GM19452 (cell line): Measurements from ENCODE around the gene ZNF775.
A peak's percentile ranks its signal among the peaks of the same experiment; 100 is the strongest.

Source experiments
- ATAC-seq: cut with Tn5 transposase; IDR thresholded peaks from one replicate; pipeline ENCODE4 v1.9.1; 2021; ENCODE audit not compliant: unreplicated experiment

Gene ZNF775

DNA sequence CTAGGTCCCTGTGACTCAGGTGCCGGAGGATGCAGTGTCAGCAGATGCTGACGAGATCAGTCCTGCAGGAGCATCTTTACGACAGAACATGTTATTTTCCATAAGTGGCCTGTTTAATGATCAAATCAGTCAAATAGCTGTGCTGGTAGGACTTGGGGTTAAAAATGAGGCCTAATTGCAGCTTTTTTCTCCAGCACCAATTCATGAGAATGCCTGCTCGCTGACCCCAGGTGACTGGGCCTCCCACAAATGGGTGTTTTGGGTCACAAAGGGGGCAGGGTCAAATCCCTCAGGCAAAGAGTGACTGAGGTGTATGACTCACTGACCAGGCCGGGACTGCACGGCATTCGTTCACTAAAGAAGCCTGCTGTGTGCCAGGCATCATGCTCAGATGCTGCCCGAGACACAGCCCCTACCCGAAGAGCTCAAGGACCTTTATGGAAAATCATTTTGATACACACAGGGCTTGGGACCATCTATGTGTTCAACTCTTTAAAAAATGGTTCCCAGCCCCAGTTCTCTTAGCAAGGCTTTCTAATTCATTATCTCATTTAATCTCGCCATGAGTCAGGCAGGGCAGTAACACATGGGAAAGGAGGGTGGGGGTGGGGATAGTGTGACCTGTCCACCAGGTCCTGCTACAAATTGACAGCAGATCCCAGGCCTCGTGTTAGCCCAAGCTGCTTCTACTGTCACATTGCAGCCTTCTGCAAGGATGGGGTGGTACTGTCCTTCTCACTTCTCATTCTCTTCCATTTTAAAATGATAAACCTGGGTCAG, 21.1 kb downstream of the ZNF775 start:
- no peak for ATAC-seq

DNA sequence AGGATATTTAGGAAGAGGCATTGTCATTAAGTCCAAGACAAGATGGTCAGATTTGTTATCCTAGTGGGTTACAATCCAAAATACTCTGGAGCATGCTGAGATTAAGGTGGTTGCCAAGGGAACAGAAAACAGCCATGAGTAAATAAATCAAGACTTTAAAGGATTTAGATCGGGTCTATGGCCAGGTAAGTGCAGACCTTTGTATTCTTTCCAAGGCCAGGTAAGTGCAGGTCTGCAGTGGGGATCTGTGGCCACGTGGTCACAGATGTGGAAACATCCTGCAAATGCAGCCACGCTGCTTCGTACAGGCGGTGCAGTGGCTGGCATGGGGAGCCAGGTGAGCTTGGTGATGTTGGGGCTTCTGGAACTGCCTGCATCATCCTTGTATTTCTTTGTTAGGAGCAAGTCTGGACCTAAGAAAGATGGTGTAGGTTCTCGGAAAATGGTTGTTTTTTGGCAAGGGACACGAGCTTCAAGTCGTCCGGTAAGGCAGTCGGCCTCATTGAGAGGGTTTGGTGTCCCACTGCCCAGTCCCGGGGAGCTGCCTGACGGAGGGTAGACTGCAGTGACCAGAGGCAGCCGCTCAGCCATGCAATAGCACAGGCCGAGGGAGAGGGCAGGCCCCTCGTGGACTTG, 21.8 kb downstream of the ZNF775 start:
- ATAC-seq = no peak

DNA sequence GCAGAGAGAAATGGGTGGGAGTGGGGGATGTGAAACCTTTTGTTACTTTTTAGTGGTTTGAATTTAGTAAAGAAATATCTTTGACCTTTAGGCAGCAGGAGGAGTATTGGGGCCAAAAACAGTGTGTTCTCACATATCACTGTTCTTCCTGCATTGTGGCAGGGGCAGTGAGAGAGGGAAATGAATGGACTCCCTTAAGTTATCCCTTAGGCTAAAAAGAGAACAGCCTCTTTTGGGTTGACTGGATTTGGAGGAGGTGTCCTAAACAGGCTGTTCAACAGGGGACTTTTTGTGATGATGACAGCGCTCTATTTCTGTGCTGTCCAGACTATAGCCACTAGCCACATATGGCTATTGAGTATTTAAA, 22.3 kb downstream of the ZNF775 start:
- no peak for ATAC-seq

DNA sequence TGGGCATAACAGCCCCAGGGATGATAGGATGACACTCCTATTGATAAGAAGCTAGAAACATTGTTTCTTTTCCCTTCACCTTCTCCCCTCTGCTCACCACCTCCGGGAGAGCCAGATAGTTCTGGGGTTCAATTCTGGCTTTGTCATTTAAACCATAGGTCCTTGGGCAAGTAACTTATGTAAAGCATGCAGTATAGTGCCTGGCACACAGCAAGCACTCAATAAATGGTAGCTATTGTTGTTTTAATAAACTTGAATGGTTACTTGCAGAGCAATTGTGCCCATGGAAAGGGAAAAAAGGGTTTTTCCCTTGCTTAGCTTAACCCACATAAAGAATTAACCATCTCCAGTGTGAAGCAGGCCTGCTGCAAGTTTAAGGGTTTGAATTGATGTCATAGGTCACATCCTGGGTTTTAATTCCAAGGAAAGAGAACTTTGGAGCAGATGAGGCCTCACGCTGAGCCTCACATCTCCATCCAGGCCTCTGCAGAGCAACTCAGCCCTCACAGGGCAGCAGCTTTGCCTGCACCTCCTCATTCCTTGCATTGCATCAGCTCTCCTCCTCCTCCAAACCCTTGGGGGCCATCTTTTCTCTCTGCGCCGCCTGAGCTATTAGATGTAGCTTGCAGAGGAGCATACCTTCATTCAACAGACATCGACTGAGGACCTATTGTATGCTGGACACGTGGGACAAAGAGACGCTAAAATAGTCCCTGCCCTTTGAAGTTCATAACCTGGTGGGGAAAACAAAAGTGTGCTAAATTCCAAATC, 22.9 kb downstream of the ZNF775 start:
- no peak for ATAC-seq

DNA sequence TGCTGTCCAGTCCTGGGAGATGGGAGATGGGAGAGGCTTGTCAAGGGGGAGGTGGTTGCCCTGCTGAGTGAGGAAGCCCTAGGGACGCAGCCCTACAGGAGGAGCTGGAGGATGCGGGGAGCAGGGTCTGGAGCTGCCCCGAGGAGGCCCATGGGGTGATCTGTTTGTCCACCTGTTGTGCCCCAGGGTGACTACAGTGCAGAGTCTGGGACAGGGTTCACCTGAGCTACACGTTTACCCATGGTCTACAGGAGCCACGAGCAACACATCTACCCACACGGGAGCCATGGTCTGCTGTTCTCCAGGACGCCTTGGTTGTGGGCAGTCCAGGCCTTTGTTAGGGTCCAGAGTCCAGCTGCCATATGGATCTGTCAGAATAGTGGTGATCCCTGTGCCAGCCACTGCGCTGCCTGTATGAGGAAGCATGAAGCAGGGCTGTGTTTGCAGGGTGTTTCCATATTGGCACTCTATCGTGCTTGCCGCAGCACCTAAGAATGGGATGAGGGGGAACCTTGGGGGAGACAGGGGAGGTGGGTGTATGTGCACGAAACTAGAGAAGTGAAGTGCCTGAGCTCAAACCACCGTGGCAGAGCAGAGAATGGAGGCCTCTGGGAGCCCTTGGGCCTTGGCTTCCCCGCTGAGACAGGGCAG, 23.7 kb downstream of the ZNF775 start:
- ATAC-seq = no peak

DNA sequence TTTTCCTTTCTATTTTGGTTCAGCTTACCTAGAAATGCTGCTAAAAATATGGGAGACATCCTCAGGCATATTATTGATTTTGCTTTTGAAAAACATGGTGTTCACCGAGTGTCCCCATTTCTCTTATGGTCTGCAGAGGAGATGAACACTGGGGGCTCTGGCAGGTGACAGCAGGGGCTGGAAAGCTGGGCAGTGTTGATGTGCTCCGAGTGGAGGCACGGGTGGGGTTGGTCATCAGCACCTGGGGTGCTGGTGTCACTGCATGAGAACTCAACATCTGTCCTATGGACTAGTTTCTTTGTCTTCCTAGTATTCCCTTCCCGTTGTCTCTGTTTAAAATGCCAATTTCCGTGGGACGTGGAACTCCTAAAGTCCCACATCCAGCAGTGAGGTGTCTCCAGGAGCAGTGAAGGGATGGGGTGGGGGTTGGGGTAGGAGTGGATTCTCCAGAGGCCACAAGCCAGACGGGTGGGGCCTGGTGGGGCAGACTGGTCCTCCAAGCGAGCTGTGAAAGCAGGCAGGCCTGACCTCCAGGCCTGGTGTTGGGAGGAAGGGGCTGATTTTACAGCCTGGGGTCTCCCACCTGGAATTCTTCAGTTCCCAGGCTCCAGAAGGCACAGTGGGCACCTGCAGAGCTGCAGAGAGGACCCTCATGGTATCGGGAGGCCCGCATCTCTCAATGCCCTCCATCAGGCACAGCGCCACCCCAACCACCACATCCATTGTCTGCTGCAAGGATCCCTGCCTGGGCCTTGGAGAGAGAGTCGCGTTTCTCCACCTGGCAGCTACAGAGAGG, 24.4 kb downstream of the ZNF775 start:
- ATAC-seq = no peak

DNA sequence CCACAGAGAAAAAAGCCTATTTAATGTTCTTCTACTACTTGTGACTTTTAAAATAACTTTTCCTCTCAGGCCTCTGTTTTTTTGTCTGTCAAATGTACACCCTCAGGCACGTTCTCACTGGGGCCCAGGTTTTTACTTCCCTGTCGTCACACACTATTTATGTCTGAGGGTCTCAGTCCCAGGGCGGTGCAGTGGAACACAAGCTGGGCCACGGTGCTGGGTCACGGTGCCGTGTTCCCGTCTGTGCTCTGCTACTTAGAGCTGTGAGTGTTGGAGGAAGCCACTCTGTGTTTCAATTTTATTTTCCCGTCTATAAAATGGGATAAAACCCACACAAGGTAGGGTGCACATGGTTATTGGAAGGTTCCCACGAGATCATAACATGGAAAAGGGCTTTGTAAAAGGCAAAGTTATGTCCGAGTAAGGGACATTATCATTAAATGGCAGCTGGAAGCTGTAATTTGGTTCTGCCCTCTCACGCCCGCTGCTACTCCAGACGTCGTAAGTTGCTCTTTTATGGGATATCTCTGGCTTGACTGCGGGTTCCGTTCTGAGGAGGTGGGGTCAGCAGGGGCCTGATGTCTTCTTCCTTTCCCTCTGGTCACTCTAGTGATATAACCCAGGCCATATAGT, 25.2 kb downstream of the ZNF775 start:
- ATAC-seq = no peak

DNA sequence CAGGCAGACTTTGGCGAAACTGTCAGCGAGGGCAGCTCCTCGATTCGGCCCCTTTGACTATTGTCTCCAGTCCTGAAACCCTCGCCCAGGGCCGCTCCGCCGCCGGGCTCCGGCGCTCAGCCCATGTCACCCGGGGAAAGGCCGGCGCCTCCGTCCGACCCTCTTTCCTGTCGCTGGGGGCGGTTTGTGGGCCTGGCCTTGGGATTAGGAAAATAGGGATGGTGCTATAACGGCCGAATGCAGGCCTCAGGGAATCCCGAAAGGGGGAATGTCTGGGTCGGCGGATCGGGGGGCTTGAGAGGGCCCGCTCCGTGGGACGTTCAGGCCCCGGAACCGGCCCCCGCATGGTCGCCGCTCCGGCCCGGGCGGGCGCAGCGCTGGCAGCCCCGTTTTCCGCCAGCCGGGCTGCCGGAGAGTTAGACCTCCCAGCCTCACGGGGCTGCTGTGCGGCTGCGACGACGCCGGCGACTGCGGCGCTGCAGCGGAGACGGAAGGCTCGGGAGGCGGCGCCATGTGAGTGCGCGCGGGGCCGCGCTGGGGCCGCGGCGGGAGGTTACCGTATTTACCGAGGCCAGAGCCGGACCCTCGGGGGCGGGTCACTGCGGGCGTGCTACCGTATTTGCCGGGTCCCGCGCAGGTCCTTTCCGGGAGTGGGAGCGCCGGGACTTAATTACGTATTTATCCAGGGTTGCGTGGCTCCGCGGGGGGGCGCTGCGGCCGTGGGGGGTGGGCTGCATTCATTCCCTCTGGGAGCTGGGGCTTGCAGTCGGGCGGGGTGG, 25.9 kb downstream of the ZNF775 start:
- peak; percentile 43 for ATAC-seq

DNA sequence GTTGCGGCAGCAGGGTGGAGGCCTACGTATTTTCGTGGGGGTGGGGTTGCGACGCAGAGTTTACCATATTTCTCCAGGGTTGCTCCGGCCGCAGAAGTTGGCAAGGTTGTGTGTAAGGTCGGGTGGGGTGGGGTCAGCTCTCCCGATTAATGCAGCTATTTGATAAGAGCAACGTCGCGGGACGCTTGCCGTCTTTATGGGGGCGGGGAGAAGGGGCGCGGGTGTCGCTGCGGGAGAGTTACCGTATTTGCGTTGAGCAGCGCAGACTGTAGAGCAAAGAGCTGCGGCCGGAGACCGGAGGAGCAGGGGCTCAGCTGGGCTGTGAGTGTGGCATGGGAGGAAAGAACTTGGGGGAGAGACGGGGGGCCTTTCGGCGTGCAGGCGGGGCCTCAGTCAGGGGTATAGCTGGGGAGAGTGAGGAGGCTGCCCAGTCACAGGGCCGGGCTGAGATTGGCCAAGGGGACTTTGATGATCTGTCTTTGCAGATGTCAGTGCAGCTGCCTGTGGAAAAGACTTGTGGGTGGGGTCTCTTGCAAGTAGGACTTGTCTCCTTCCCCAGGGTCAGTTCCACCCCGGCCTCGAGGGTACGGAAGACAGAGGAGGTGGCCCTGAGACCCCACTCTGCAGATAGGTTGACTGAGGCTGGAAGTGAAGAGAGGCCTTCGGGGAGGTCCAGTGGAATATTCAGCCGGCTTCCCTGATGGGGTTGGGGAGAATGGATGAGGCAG, 26.6 kb downstream of the ZNF775 start:
- no peak for ATAC-seq

DNA sequence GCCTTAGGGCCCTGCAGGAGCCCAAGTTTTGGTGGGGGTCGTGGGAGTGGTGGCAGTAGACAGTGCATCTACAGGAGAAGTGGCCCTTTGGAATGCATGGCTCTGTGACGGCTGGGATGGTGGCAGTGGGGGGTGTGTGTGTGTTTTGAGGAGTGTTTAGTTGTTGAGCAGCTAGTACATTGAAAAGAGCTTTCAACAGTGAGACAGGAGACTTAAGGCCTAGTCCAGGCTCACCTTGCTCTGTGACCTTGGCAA, 27.1 kb downstream of the ZNF775 start:
- ATAC-seq = no peak

DNA sequence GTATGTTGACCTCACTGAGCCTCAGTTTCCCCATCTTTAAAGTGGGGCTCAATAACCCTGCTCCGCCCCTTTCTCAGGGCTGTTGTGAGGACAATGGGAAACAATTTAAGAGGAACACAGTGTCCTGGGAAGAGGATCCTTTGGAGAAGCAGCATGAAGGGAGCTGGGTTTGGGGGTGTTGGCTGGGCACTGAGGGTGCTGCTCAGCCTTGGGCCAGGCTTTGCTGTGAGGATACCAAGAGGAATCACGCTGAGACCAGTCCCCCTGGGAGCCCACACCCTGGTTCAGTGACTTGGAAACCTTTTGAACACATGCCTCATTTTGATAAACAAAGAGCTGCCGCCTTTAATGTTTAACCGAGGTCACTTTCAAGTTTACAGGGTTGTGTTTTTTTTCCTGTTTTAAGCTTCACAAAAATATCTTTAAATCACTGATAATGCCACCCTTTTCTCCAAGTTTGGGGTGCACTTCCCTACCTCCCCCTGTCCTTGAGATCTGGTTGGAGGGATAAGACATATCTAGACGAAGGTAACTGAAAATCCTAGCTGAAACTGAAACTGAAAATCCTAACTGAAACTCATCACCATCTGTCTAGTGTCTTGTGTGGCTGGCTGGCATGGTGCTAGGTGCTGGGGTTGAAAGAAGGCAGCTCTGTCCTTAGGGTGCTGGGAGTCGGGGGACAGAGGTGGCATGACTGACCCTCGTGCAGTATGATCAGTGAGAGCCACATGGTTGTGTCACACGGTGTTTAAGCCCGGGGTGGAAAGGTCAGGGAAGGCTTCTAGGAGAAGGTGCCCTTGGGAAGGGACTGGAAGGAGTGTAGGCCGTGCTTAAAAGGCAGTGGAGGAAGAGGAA, 27.7 kb downstream of the ZNF775 start:
- ATAC-seq = peak; percentile 54

DNA sequence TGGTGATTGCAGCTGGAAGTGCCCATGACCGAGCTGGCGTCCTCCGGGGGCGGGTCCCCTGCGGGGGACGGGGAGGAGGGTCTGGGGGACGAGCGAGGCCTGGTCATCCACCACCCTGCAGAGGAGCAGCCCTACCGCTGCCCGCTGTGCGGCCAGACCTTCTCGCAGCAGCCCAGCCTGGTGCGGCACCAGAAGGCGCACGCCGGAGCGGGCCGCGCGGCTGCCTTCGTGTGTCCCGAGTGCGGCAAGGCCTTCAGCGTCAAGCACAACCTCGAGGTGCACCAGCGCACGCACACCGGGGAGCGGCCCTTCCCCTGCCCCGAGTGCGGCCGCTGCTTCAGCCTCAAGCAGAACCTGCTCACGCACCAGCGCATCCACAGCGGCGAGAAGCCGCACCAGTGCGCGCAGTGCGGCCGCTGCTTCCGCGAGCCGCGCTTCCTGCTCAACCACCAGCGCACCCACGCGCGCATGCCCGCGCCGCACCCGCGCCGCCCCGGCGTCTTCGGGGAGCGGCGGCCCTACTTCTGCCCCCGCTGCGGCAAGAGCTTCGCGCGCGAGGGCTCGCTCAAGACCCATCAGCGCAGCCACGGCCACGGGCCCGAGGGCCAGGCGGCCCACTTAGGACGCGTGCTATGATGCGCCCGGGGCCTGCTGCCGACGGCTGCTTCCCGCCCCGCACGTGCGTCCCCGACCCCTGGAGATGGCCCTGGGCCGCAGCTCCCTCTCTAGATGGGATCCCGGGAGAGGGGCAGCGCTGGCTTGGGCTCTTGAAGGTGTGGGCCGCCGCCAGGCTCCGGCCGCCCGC, 28.7 kb downstream of the ZNF775 start:
- no peak for ATAC-seq

DNA sequence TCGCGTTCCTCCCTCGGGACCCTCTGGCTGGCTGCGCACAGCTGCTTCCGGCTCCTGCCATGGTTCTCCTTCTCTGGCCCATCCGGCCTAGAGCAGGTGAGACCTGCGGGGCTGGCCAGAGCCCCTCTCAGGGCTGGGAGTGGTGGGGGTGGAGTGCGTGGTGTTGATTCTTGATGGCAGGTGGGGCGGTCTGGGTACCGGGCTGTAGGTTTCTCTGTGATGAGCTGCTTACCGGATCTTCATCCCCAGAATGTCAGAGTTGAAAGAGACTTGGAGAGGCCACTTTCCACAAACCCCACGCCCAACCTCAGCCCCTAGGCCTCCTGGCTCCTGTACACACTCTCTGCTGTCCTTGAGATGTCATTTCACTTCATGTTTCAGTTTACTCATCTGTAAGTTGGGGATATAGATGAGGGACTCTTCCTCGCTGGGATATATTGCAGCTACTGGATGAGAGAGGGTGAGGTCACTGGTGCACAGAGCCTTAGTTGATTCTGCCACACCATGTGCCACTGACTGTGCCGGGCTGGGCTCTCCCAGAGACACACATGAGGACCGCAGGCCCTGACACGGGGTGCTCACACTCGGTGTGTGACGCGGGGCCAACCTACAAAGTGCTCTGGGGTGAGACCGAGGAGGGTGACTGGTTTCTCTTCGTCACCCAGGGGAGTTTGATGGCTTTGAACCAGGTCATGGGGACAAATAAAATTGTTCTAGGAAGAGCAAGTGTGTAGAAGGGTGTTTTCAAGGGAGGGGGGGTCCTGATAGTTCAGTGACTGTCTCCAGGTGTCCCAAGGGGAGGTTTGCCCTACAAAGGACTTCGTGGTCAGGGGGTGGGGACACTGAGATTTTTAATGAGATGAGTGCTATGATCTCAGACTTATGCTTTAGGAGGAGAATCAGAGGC, 29.5 kb downstream of the ZNF775 start:
- ATAC-seq = peak; percentile 30

DNA sequence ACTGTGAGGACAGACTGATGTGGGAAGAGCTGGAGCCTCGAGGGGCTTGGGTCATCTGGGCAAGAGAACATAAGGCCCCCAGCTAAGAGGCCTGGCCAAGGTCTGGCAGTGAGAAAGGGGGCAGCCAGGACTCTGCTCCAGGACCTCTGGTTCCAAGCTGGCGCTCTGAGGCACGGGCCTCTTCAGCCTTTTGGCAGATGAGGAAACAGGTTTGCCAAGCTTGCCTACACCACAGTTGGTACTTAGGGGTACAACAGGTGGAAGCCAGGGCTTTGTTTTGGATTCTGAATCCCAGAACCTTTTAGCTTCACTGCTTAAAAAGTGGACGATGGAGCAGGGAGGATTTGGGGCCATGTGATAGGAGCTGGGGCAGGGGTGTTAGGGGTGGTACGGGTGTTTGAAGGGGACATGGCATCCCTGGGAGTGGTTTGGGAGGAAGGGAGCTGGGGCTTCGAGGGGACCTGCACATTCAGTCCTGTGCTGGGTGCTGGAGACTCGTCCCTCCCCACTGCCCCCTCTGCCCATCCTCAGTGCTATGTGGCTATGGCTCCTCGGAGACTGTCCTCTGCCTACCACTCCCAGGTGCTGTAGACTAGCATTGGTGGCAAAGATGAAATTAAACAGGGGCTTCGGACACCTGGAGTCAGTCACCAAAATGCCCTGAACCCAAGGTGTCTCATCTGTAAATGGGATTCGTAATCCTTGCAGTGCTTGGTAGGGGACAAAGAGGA, 30.3 kb downstream of the ZNF775 start:
- ATAC-seq = no peak

DNA sequence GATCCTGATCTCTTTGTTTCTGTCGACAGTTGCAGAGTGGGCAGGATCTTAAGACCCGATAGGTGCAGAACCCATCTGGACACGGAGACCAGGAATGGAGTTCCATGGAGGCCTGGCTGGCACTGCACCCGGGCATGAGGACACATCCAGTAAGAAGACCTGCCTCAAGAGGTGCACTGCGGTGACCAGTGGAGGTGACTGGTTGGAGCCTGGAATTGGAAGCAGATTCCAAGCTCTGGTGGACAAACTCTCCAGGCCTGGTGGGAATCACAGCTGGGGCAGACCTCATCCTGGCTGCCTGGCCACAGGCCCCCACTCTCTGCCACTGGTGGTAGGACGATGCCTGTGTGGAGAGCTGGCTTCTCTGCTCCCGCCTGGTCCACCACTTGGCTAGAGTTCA, 31.0 kb downstream of the ZNF775 start:
- no peak for ATAC-seq
